ENCODE results near the gene RPS6KC1.
"Not testable (repeated sequence)": the region's sequence is repeated elsewhere in the genome, so short reads cannot be mapped to it uniquely, and the experiment has no call there.

RPS6KC1 gene

GRCh38 chr1:213295860-213296259 is 244.8 kb downstream of the RPS6KC1 start:
- DNase-seq = no peak

GRCh38 chr1:213296558-213296957 is 245.5 kb downstream of the RPS6KC1 start:
- DNase-seq = no peak

DNA sequence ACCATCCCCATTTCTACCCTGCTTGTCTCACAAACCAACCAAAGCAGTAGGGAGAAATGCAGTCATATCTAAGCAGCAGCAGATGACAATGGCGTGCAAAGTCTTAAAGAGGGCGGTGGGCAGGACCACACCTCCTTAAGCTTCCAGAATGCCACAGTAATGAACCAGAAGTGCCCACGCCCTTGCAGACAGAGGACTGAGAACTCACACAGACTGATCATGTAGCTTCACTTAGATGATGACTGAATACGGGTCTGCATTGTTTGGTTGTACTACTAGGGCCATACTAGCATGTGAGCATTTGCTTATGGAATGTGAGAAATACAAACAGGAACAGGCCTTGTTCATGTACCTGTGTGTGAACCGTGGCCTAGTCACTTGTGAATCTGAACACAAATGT is 246.0 kb downstream of the RPS6KC1 start:
- DNase-seq = no peak

DNA sequence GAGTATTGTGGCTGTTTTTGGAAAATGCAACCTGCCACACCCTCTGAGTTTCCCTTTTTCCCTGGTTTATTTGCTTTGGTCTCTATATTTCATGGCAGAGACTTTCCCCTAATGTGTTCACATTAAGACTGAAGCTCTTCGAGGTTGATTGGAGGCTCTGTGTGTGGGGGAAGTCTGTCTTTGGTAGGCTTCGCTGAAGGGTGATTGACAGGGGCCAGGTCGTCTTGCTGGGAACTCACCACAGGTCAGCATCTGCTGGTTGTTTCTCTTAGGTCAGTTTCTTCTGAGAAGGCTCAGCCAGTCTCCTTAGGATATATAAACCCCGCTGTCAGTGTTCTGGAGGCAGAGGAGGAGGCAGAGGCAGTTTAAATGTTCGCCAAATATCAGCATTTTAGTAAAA is 249.4 kb downstream of the RPS6KC1 start:
- DNase-seq = no peak

GRCh38 chr1:213301524-213301923 is 250.5 kb downstream of the RPS6KC1 start:
- DNase-seq = not testable (repeated sequence)

DNA sequence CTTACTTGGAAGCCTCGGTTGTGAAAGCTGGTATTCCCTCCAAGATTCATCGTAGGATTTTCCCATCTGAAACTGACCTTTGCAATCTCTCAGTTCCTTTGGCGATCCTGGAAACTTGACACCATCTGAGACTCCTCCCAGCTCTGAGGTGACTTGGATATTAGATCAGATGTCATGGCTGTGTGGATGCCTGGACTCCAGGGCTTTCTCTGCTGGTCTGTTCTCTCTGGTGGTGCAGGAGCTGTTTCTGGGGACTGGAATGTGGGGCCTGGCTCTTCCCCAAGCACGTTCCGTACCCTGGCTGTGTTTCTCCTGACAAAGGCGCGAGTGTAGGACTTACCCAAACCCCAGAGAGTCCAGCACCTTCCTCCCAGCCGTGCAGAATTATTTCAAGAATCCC is 252.2 kb downstream of the RPS6KC1 start:
- DNase-seq = no peak

DNA sequence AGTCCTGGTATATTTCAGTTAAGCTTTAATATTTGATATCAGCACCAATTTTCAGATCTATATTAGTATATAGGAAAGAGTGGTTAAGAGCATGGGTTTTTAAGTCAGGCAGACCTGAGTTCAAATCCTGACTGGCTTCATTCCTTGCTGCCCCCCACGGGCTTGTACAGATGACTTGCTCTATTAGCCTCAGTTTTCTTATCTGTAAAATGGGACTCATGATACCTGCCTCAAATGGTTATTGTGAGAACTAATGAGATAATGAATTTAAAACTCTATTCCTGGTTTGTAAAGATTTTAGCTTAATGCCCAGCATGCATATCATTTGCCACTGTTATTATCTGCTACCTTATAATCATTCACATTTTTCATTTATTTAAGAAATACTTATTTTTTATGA is 264.5 kb downstream of the RPS6KC1 start:
- DNase-seq = no peak

- not testable (repeated sequence) for DNase-seq
These were observed 267.4 kb downstream of the RPS6KC1 start for GRCh38 chr1:213318458-213318857.

GRCh38 chr1:213320191-213320870 is 269.3 kb downstream of the RPS6KC1 start:
- DNase-seq = no peak
